Activated gamma-delta T cell (primary cell): ENCODE measurements around the gene FCN2.

ENCODE experiments used
- DNase-seq: peaks from one replicate; lab custom pipeline; 2025; lab: John Stamatoyannopoulos, UW

The FCN2 gene

DNA sequence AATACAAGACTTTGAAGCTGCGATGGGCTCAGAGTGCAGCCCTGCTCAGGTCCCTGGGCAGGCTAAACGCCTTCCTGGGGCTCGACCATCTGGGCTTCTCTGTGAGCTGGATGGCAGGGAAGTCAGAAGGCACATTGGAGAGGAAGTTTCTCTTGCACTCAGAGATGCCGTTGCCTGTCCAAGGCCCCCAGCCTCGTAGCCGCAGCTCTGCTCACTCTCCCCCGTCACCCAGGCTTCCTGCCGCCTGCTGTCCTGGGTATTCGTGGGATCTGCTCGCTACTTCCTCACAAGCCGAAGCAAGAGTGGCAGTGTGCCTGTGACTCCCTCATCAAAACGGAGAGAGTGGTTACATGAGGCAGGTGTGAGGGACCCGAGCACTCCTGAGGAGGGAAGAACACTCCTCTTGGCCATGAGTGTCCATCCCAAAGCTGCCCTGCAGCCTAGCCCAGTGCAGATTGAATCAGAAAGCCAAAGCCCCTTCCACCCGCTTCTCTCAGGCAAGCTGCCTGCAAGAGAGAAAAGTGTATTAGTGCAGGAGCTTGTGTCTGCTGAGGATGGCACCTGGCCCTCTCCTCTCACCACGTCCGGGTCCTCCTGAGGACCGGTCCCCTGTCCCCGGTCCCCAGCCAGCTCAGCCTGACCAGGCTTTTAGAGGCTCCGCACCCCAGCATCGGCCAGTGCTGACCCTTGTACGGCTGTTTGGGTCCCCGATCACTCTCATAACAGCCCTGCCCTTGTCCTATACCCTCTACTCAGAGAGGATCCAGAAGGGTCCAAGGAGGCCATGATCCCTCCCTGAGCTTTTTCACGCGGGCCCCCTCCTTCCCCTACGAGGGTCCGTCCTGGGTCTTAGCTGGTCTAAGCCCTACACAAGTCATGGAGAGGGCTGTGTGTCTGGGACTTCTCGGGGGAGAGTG is 7.3 kb downstream of the FCN2 start:
- DNase-seq, result no peak

DNA sequence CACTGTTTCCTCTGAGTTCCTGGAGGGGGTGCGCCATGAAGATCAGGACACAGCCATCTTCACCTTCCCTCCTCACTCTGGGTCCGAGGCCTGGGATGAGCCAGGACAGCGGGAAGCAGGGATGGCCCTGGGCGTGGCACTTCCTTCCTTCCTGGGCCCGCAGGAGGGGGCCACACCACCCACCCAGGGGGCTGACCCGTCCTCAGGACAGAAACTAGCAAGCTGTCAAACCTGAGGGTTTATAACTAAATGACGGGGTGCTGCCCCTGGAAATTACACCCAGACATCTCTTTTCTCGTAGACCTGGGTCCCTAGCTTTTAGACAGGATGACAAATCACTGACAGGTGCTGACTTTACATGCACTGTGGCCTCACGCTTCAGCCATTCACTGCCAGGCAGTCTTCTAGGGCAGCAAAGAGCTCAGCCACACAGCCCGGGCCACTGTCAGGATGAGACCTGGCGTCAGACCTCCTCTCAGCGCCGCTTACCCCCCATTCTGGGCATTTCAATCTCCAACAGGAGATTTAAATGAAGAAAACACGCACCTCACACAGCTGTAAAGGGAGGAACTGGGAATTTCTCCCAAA is 8.1 kb downstream of the FCN2 start:
- DNase-seq, result no peak

DNA sequence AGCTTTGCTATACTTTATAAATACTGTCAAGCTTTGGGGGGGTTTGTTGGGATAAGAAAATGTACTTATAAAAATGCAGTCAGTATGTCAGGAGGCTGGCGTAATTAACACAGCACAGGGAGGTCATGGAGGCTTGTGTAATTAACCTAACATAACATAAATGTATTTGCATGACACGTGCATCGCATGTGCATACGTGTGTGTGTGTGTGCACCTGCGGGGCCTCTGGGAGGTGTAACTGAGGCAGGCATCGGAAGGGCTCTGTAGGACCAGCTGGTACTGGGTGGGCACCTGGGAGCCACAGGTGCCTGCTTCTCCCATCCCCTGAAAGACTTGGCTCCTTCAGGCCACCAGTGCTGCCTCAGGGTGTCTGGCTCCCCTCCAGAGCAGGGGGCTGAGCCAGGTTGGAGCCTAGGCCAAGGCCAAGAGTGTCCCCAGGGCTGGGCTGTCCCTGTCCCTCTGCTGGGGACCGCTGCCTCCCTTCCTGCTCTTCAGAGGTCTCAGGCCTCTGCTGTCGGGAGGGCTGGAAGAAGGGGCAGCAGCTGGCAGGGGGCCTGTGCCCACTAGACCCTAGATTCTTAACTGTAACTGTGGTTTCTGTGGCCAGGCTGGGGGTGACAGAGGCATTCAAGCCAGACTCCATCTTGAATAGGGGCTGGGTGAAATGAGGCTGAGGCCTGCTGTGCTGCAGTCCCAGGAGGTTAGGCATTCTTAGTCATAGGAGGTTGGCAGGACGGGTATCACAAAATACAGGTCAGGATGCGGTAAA is 9.0 kb downstream of the FCN2 start:
- DNase-seq, result no peak

DNA sequence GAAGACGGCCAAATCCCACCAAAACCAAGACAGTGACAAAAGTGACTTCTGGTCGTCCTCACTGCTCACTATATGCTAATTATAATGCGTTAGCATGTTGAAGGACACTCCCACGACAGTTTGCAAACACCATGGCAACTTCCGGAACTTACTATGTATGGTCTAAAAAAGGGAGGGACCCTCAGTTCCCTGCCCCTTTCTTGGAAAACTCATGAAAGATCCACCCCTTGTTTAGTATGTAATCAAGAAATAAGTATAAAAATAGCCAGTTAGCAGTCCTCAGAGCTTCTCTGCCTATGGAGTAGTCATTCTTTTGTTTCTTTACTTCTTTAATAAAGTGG is 9.5 kb downstream of the FCN2 start:
- no peak for DNase-seq

DNA sequence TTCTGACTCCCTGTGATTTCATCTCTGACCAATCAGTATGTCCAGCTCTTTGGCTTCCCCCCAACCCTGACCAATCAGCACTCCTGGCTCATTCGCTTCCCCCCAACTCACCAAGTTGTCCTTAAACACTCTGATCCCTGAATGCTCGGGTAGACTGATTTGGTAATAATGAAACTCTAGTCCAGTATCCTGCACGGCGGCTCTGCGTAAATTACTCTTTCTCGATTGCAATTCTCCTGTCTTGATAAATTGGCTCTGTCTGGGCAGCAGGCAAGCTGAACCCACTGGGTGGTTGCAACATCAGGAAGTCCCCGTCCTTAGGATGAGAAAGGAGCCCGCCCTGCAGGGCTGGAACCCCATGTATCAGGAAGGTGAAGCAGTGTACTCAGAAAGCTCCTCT is 10.4 kb downstream of the FCN2 start:
- DNase-seq, result no peak

DNA sequence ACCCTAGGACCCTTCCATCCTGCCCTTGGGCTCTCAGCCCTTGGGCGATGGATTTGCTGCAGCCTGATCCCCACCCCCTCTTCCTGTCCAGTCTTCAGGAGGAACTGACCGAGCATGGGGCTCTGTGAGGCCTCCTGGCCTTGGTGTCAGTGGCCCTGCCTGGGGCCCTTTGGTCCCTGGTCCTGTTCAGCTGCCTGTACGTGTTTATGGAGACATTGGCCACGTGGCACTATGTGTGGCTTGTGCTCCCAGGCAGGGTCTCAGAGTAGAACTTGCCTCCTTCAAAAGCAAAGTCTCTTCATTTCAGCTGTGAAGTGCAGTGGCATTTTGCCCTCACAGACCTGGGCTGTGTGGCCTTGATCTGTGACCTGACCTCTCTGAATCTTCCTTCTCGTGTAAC is 11.1 kb downstream of the FCN2 start:
- DNase-seq, result no peak

DNA sequence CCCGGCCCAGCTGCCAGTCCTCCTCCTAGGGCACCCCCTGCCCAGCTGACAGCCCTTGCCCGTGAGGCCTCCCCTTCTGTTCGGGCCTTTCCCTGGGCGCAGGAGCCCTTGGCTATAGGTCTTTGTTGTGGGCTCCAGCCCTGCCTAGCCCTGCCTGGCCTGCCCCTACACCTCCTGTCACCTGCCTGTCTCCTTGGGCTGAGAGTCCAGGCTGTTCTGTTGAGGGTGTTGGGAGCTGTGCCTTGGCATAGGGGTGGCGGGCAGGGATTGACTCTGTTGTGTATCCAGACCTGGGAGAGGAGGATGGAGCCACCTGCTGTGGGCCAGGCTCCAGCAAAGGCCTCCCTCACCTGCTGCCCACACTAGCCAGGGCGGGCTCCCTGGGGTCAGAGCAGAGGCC is 11.6 kb downstream of the FCN2 start:
- DNase-seq, result no peak

DNA sequence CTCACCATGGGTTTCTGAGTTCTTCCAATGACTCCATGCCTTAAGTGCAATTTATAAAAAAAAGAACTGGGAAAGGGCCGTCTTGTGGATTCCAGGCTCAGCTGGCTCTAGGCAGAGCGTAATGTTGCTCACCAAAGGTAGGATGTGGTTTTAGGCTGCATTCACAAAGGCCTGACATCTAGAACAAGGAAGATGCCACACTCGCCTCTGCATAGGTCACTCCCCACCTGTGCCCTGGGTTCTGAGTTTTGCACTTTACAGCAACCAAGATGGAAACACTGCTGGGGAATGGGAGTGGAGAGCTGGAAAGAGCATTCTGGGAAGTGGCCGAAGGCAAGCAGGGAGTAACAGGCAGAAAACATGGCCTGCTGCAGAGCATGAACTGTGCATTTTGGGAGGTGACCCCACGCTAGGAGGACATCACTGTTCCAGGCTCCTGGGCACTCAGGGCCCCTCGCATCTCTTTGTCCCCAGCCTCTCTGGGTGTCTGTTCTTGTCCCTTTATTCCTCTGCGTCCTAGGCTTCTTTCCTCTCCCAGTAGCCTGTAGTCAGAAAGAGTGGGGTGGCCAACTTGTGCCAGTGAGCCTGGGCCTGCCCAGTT is 12.3 kb downstream of the FCN2 start:
- no peak for DNase-seq

DNA sequence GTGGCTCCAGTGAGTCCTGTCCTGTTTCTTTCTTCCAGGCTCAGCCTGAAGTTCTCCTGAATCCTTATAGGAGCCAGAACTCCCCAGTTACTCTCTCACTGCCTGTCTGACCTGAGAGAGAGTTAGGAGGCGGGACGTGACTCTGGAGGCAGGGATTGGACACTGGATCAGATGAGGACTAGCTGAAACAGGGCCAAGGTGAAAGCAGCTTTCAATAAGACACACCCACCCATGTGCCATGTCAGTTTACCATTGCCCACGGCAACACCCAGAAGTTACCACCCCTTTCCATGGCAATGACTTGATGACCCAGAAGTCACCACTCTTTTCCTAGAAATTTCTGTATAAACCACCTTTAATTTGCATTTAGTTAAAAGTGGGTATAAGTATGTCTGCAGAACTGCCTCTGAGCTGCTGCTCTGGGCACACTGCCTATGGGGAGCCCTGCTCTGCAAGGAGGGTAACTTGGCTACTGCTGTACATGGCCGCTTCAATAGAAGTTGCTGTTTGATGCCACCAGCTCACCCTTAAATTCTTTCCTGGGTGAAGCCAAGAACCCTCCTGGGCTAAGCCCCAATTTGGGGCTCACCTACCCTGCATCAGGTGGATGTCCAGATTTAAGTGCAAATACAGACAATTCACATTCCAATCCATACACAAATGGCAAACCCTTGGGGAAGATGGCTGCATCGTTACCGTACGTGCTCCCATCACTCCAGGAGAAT is 13.7 kb downstream of the FCN2 start:
- no peak for DNase-seq

DNA sequence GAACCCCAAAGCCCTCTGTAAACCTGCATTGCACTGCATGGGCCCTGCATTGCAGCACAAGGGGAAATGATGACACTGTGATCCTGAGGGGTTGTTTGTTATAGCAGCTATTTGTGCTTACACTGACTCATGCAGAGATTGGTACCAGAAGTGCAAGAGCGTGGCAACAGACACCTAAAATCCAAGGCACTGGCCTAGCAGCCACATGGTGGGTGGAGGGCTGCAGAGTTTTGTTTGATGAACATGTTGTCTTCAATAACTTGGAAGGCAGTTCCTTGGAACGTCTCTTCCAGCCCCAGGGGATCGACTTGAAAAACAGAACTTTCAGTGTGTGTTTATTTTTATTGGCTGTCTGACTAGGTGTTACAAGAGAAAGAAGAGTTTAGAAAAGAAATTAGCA is 14.5 kb downstream of the FCN2 start:
- DNase-seq, result no peak

DNA sequence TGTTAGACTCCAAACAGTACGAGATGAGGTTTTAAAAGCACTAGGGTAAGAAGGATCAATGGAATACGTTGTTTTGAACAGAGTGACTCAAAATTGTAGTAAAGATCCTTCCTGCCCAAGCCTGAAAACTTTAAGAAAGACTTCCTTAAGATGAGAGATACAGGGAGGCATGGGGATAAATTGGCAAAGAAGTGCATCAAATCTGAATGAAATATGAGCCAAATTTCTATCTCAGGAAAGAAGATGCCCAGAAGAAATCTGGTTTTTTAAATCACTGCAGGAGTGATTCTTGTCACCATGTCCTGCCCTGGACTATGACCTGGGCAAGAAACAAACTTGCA is 14.9 kb downstream of the FCN2 start:
- no peak for DNase-seq

DNA sequence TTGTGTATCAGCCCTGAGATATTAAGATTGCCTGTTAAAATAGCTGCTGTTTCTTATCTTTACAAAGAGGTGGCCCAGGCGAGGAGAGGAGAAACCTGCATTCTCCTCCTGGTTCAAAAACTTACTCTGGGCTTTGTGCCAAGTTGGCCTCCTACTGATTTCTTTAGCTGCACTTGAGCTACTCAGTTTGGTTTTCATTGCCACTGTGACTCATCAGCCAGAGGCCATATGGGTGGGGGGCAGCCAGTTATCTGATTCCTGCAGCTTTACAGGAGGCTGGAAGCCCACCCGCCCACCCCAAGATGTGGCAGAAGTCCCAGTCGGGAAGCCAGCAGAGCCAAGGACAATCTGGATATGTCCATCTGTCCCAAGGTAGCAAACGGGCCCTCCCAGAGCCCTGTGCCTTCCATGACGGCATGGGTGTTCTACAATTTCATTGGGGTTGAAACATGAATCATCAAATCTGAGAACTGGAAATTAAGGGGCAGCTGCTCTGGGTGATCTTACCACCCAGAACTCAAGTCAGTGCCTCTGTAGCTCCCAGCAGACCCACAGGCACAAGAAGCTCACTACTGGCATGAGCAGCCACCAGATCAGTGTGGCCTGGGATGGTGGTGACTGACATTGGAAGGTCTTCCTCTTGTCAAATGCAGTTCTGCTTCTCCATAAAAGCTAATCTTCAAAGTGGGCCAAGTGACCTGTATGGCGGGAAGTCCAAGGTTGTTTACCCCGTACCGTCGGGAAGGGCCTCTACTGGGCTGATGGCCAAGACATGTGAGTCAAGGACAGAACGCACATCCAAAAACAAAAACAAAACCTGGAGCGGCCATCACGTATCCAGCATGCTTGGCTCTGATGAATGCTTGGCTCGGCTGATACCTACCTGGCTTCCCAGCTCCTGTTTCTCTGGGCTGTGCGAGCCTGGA is 15.6 kb downstream of the FCN2 start:
- no peak for DNase-seq

DNA sequence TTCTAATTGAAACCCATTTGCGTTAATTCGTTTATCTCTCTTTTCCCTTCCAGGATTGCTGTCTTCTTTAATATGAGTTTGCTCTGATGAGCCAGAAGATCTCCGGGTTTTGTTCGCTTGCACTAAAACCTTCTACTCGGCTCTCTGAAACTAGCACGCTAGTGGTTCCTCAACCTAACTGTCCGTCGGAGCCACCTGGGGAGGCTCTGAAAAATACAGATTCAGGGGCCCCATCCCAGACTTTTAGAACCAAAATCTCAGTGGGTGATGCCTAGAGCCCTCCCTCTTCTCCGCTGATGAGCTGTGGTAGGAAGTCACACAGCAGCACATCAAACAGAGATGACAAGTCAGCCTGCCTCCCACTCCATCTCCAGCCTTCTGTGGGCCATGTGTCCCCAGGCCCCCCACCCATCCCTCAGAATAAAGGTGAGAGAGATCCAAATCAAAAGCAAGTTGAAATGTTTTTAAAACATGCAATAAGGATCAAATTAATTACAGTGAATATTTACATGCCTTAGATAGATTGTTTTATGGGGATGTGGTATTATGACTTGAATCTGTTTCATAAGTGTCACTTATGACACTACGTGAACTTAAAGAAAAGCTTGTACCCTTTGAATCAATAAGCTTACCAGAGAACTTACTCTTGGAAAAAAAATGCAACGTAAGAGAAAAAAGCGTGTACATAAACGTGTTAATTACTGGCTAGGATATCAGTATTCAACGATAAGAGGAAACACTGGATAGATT is 16.4 kb downstream of the FCN2 start:
- no peak for DNase-seq

DNA sequence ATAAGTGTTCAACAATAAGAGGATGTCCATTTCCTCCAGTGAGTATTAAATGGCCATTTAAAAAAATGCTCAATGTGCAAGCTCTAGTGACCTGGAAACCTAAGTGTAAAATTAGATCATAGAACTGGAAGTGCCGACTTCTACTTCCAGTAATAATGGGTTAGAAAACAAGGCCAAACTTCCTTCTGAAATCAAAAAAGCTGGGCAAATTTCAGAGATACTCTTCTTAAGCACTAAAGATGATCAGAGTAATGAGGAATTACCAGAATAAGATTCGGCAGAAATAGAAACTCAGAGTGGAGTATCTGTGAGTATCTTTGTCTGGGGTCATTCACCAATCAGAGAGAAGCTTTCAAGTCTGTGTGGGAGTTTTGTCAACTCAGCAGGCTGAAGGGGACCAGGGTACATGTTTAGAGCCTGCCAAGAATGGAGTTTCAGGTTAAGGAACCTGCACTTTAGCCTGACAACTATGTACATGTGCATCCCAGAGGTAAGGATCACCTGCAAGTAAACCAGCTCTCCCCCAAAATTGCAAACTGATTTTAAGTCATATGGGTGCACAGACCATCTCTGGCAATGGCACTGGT is 17.1 kb downstream of the FCN2 start:
- no peak for DNase-seq

DNA sequence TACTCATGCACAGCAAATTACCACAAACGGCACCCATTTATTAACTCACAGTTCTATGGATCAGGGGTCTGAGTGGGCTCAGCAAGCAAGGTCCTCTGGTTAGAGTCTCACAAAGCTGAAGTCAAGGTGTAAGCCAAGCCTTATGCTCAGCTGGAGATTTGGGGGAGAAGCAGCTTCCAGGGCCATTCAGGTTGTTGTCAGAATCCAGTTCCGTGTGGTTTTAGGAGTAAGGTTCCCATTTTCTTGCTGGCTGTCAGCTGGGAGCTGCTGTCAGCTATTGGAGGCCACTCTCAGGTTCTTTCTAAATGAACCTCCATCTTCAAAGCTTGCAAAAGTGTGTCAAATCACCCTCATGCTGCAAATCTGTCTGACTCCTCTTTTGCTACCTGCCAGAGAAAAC is 17.7 kb downstream of the FCN2 start:
- DNase-seq, result no peak

DNA sequence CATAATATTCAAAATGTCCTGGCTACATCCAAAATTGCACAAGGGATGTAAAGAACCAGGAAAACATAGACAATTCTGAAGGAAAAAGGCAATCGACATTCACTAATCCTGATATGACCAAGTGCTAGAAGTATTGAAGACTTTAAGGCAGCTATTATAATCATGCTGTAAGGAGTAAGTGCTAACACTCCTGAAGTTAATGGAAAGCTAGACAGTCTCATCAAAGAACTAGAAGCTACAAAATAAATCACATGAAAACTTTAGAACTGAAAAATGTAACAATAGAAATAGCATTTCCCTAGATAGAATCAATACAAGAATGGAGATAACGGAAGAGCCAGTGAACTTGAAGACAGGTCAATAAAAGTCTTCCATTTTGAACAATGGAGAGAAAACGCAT is 18.6 kb downstream of the FCN2 start:
- no peak for DNase-seq

DNA sequence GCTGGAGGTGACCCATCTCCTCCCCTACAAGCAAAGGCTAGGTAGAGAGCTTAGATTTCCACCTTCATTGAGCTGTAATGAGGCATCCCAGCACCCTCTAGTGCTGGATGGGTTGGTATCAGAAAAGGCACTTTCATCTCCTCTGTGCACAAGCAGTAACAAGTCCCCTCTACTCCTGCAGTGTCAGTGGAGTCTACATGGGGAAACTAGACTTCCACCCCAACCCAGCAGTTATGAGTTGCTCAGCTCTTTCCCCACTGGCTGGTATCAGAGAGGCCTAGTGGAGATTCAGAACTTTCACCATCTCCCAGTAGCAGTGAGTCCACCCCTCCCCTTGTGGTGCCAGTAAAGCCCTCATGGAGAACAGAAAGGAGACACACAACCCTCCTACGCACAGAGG is 19.2 kb downstream of the FCN2 start:
- DNase-seq, result no peak

DNA sequence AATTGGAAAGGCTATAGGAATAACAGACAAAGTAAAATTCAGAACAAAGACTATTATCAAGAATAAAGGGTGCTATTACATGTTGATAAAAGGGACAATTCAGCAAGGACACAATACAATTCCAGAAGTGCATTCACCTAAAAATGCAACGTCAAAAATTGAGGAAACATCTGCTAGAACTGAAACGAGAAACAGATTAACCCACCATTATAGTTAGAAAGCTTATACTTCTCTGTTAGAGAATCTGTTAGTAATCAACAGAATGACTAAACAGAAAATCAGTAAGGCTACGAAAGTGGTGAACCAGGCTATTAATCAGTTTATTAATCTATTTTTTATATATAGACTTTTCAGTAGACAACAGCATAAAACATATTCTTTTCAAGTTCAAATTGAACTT is 22.3 kb downstream of the FCN2 start:
- DNase-seq, result no peak

DNA sequence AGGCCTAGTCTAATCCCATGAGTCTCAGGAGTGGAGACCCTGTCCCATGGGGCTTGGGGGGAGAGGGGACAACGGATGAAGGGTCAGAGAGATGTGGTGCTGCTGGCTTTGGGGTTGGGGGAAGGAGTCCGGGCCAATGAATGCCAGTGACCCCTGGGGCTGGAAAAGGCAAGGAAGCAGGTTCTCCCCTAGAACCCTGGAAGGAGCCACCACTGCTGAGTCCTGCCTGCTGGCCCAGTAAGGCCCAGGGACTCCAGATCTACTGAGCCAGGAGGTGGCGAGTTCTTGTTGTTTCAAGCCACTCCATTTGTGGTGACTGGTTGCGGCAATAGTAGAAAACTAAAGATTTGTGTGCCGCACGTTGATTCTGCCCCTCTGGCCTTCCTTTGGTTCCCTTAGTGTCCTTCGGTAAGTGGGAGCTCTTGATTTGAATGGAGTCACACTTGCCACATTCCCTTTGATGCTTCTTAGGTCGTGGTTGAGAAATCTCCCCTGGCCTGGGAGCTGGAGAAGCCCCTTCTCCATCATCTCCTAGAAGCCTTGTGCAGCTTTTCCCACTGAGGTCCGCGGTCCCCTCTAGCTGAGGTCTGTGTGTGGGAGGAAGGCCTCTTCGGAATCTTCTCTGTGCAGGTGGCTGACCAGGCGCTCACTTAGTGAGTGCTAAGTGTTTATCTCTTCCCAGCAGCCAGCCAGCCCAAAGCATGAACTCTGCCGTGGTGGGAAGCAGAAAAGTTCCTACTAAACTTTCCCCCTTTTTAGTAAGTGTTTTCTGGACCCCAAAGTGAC is 28.1 kb downstream of the FCN2 start:
- no peak for DNase-seq
